Right lung (tissue), 5 donors: ENCODE data around the gene LRRC32. TPM values are rescaled to one million over a fixed set of nuclear protein-coding genes. Genes with fewer than 3 reads are reported as not detected.
"Not testable (repeated sequence)": the region's sequence is repeated elsewhere in the genome, so short reads cannot be mapped to it uniquely, and the experiment has no call there.

Experiments used
- DNase-seq, 2 donors: peaks; one replicate each; pipeline ENCODE4 v3.0.0-alpha.2; 2013
- polyA plus RNA-seq, 5 donors: library from polyadenylated mRNA; unstranded; fragments of 120-200 nt; gene quantifications; one replicate each; pipeline versions ENCODE4 v1.2.1 to v1.2.3, GENCODE V29; 2013; ENCODE audit warnings: inconsistent platforms in 1 of 5, low replicate concordance in 1 of 5; ENCODE audit not compliant: insufficient read length in 5 of 5, insufficient read depth in 1 of 5

LRRC32 gene
- polyA plus RNA-seq, 5 donors = 31.6 to 52.3 (median 45.1) TPM

GRCh38 chr11:76629116-76629852, 41.3 kb downstream of the LRRC32 start:
- DNase-seq = no peak

DNA sequence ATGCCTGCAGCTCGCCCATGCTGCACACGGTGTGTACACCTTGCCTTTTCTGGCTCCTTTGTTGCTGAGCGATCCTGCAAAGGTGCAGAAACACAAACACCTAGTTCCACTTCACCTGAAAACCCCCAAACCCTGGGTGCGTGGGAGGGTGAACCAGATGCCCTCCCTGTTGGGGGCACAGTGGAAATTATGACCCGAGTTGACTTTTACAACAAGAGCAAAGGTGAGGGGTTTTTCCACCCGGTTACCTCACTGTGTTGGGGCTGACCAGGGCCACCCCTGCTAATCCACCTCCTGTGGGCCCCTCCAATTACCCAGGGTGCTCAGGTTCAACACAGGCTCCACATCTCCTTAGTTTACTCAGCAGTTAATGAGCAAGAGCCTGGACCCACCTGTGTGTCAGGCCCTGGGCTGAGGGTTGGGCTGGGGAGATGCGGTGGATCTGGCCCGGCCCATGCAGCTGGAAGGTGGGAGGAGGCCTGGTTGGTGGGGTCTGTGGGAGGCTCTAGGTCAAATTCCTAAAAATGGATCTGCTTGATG, 42.1 kb downstream of the LRRC32 start:
- DNase-seq = no peak

DNA sequence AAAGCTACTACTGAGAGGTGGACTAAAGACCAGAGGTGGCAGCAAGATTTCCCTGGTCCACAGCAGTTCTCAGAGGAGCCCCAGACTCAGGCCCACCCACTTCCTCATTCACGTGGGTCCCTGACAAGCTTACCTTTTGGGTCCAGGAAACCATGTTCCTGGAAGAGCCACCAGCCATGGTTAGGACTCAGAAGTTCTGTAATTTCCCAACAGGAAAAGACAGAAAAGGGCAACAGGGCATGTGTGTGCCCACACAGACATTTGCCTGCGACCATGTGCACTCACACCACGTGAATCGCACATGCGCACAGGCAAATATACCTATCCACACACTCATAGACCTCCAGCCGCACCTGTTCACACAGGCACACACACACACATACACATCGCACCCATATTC, 42.9 kb downstream of the LRRC32 start:
- no peak for DNase-seq

GRCh38 chr11:76626921-76627401, 43.6 kb downstream of the LRRC32 start:
- DNase-seq = no peak

DNA sequence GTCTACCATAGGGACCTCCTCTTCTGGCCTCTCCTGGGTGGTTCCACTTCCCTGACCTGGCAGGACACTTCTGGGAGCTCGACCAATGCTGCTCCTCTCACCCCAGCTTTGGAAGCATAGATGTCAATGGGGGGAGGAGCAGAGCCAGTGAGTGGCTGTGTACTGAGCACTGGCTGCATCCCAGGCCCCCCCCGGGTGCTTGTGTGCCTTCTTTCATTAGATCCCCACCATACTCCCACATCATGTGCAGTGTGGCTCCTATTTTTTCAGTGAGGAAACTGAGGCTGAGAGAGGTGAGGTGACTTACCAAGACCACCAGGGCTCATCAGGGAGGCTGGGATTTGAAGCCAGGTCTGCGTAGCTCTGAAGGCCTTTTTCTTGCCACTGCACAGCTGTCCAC, 44.3 kb downstream of the LRRC32 start:
- no peak for DNase-seq

DNA sequence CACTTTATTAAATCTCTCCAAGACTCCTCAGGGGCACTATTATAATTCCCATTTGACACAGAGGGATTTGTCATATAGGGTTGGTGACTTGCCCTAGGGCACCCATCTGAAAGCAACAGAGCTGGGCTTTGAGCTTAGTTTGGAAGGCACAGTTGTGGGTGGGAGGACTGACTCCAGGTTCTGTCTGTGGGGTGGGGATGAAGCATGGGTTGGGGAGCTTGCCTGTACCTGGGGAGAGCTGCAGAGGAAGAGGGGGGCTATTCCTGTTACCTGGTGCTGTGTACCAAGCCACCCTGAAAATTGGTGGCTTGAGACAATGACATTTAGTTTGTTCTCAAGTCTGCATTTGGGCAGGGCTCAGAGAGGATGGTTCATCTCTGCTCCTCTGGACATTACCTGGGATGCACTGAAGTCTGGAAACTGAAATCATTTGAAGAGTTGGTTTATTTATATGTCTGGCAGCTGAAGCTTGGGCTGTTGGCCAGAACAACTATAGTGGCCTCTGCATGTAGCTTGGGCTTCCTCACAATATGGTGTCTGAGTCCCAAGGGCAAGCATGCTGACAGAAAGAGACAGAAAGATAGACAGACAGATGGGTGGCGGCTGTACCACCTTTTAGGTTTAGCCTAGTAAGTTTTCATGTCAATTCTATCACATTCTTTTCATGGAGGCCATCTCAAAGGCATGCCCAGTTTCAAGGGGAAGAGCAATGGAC, 44.9 kb downstream of the LRRC32 start:
- no peak for DNase-seq

DNA sequence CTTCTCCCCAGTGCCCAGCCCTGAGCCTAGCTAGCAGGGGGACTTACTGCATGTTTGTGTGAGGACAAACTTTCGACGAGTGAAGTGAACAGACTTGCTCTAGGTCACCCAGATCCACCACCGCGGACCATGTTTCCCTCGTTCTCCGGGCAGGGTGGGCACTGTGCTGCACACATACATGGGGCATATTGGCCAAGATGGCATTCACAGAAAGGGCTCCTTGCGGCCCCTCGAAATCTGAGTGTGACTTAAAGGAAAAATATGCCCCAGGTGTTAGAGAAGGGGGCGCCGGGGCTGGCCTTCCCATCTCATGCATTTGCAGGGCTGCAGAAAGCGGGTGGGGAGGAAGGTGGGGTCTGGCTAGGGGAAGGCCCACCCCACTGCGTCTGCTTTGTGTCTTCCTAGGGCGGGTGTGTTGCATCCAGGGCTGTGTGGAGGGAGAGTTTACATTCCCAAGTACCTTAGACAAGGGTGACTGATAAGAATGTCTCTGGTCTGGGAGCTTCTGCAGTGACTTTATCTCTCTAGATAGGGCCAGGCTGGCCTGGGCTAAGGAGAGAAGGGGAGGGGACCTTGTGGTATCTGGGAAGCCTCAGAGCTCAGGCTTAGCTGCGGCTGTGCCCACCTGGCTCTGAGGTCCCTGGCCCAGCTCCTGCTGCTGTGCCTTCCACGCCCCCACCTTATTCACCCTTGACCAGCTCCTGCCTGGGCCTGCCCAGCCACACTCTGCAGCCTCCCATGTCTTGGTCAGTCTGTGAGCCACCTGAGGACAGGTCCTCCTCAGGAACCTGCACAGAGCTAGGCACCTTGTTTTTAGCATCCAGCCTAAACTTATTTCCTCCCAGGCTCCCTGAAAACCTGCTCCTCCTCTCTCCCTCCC, 45.8 kb downstream of the LRRC32 start:
- no peak for DNase-seq

DNA sequence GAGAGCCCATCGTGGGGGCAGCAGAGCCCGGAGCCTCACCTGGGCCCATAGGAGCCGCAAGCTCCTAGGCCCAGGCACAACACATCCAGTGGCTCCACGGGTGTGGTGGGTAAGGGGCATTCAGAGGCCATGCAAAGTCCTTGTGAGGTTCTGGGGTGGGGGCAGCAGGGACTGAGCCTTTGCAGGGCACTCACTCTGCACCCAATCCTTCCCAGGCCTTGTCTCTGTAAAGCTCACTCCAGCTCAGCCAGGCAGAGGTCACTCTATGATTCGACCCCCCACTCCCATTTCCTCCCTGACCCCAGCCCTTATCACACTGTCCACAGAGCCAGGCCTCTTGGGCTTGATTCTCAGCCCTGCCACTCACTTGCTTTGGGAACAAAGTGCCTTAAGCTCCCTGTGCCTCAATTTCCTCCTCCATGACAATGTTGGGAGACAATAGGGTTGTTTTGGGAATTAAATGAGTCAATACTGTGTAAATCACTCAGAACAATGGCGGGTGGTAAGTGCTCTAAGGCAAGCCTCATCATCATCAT, 46.6 kb downstream of the LRRC32 start:
- DNase-seq = no peak

- DNase-seq = no peak
These were observed 47.2 kb downstream of the LRRC32 start for GRCh38 chr11:76623171-76623883.

DNA sequence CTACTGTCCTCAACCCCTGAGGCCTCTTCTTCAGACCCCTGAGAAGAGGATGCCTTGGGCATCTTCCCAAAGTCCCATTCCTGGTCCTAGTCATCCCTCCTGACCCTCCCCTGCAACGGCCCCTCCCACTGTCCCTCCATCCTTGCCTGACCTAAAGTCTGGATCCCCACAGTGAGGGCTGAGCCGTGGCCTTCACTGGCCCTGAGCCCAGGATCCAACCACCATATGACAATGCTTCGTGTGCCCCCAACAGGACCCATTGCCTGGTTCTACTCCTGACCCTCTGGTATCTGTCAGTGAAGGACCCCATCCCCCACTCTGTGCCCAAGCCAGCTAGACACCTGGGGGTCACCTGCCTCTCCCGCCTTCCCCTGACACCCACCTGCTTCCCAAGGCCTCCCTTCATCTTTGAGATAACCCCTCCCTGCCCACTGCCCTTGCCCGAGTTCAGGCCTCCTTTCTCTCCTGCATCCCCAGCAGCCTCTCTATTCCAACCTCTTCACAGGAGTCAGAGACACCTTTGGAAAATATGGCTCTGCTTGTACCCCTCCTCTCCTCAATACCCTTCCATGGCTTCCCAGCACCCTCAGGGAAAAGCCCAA, 48.0 kb downstream of the LRRC32 start:
- no peak for DNase-seq

DNA sequence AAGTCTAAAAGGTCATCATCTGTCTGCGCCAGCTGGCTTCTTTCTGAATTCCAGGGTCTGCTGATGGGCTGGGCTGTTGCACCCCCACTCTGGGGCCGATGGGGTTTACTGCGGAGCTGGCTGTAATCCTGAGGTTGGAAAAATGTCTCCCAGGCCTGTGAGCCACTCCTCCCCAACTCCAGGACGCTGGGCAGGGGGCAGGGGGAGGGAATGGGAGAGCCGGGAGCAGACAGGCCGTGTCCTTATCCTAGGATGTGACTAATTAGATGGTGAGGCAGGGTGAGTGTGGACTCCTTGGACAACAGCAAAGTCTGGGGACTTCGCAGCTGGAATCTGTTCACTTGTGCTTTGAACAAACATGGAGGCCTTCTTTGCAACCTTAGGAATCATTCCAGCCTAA, 48.7 kb downstream of the LRRC32 start:
- no peak for DNase-seq

GRCh38 chr11:76621466-76621865, 49.1 kb downstream of the LRRC32 start:
- no peak for DNase-seq

DNA sequence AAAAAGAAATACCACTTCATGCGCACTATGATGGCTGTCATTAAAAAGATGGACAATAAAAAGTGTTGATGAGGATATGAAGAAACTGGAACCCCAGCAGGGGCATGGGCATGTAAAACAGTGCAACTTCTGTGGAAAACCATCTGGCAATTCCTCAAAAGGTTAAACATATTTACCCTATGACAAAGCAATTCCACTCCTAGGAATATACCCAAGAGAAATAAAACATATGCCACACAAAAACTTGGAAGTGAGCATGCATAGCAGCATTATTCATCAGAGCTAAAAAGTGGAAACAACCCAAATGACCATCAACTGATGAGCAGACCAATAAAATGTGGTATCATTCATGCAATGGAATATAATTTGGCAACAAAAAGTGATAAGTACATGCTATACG, 50.1 kb downstream of the LRRC32 start:
- no peak for DNase-seq

DNA sequence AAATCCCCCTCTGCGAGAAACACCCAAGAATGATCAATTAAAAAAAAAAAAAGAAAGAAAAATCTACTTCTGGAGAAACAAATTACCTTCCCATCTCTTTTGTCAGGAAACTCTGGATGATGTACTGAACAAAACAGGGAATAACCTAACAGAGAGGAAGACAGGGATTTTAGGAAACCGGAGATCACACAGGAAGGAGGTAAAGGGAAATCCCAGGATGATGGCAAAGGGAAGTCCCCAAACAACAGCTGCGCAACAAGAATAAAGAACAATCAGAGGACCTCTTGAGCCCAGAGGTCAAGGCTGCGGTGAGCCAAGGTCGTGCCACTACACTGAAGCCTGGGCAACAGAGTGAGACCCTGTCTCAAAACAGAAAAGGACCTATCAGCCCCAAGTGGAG, 50.7 kb downstream of the LRRC32 start:
- DNase-seq = not testable (repeated sequence)

DNA sequence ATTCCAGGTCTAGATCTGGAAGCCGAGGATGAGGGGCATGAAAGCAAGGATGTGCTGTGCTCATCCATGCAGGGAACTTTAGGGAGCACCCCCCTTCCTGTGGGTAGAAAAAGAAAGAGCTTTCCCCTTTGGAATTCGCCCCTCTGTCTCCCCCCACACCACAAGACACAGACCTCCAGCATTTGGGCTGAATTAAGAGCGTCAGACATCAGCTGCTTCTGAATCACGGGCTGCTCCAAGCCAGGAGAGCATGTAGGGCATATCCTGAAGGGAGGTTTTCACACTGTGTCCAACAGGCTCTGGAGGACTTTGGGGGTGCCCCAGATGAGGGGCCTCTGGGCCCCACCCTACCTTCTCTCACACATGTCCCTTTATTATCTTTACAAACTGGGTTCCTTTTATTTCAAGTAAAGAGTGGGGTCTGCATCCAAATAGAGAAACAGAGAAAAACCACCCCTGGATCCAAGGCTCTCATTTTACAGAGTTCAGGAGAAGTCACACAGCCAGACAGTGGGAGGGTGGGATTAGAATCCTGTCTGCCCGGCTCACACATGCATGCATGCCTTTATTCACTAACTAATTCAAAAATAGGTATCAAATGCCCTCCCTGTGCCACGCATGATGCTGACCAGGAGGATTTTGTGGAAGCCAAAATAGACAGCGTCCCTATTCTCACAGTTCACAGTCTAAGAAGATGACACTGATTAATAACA, 52.8 kb downstream of the LRRC32 start:
- DNase-seq = no peak

- DNase-seq = no peak
These were observed 53.6 kb downstream of the LRRC32 start for GRCh38 chr11:76616676-76617552.

DNA sequence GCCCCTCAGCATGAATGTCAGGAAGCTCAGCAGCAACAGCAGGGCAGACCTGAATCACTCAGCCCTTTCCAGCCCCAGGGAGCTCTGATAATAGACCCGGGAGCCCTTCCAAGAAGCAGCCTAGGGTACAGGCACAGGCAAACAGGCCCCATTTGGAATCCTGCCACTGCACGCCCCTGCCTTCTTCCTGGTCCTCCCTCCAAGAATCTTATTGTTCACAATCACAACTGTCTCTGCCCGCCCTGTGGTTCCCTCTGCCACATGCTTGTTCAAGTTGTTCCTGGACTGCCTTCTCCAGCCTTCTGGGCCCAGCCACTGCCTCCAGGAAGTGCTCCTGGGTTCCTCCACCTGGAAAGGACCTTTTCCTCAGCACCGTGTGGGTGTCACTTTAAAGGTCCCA, 54.6 kb downstream of the LRRC32 start:
- no peak for DNase-seq

DNA sequence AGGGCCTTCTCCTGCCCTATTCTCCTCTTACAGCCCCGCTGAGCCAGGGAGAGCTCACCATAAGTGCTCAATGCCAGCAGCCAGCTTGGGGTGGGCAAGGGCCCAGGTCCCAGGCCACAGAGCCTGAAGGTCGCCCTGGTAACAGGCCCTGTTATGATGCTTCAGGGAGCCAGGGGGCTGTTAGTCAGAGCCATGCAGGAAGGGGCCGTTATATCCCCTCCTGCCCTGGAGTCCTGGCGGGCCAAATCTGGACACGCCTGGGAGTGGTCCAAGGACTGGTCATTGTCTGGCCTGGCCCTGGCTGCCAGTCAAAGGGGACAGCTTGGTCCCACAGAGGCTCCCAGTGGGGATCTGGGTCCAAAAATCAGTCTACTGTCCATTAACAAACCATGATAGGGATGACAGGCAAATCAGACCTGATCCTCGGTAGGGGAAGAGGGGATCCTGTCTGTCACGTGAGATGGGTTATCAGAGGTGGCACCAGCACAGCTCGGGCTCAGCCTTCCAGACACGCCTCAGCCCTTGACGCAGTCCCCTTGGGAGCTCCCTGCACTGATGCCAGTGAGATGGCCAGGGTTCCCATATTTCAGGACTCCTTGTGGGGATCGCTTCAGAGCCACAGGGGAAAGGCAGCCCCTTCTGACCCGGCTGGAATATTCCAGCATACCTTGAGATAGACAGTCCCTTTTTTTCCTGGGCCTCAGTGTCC, 55.9 kb downstream of the LRRC32 start:
- no peak for DNase-seq
